H9 (cell line): ENCODE results near the gene VTA1. TPM values are rescaled to one million over a fixed set of nuclear protein-coding genes. Genes with fewer than 3 reads are reported as not detected.
A peak's percentile ranks its signal among the peaks of the same experiment; 100 is the strongest.

Source experiments
- DNase-seq: peaks from one replicate; pipeline ENCODE4 v3.0.0-alpha.2; 2017
- H2AFZ ChIP-seq: one replicate; pipeline ENCODE4 v1.6.1; 2013; ENCODE audit warnings: mild to moderate bottlenecking, low read length, control low read depth, moderate library complexity
- H2AK5ac ChIP-seq: 2 replicates; pipeline ENCODE4 v1.6.1; 2013; ENCODE audit warnings: low read length, control low read depth, mixed read lengths; ENCODE audit not compliant: insufficient read length
- H2BK120ac ChIP-seq: one replicate; pipeline ENCODE4 v1.6.1; 2013; ENCODE audit warnings: low read depth, mild to moderate bottlenecking, low read length, control low read depth, inconsistent platforms; ENCODE audit not compliant: poor library complexity, severe bottlenecking
- H2BK12ac ChIP-seq: 2 replicates; pipeline ENCODE4 v1.6.1; 2013; ENCODE audit warnings: low read length, control low read depth, mixed read lengths, low read depth; ENCODE audit not compliant: insufficient read length
- H2BK15ac ChIP-seq: 2 replicates; pipeline ENCODE4 v1.6.1; 2013; ENCODE audit warnings: low read depth, low read length, control low read depth
- H2BK20ac ChIP-seq: one replicate; pipeline ENCODE4 v1.6.1; 2013; ENCODE audit warnings: low read depth, mild to moderate bottlenecking, low read length, control low read depth, inconsistent platforms; ENCODE audit not compliant: poor library complexity, severe bottlenecking
- H2BK5ac ChIP-seq: 2 replicates; pipeline ENCODE4 v1.6.1; 2013; ENCODE audit warnings: low read length, control low read depth, mixed read lengths; ENCODE audit not compliant: insufficient read length
- H3K14ac ChIP-seq: 2 replicates; pipeline ENCODE4 v1.6.1; 2013; ENCODE audit warnings: low read length, control low read depth; ENCODE audit not compliant: insufficient read depth
- H3K18ac ChIP-seq: 2 replicates; pipeline ENCODE4 v1.6.1; 2013; ENCODE audit warnings: low read depth, mild to moderate bottlenecking, mixed read lengths, low read length, control low read depth; ENCODE audit not compliant: insufficient read length
- H3K23ac ChIP-seq: 2 replicates; pipeline ENCODE4 v1.6.1; 2013; ENCODE audit warnings: low read length, control low read depth, mixed read lengths, low read depth; ENCODE audit not compliant: insufficient read length
- H3K23me2 ChIP-seq: 2 replicates; pipeline ENCODE4 v1.6.1; 2013; ENCODE audit warnings: low read depth, mild to moderate bottlenecking, mixed read lengths, low read length, control low read depth; ENCODE audit not compliant: insufficient read length, poor library complexity, severe bottlenecking
- H3K27ac ChIP-seq: 2 replicates; pipeline ENCODE4 v1.5.1; 2013; ENCODE audit warnings: low read length, control low read depth, mixed read lengths, low read depth; ENCODE audit not compliant: insufficient read length
- H3K27me3 ChIP-seq: 2 replicates; pipeline ENCODE4 v1.6.1; 2013; ENCODE audit warnings: low read length, control low read depth, inconsistent platforms; ENCODE audit not compliant: insufficient read depth
- H3K4ac ChIP-seq: 2 replicates; pipeline ENCODE4 v1.6.1; 2013; ENCODE audit warnings: low read depth, mild to moderate bottlenecking, control low read depth, inconsistent platforms, low read length, moderate library complexity
- H3K4me1 ChIP-seq: 2 replicates; pipeline ENCODE4 v1.6.1; 2013; ENCODE audit warnings: low read length, control low read depth, inconsistent platforms; ENCODE audit not compliant: insufficient read depth
- H3K4me2 ChIP-seq: 2 replicates; pipeline ENCODE4 v1.6.1; 2013; ENCODE audit warnings: low read length, control low read depth, mixed read lengths; ENCODE audit not compliant: insufficient read length, insufficient read depth
- H3K56ac ChIP-seq: 2 replicates; pipeline ENCODE4 v1.6.1; 2013; ENCODE audit warnings: low read depth, mild to moderate bottlenecking, mixed read lengths, low read length, control low read depth; ENCODE audit not compliant: insufficient read length
- H3K79me1 ChIP-seq: 2 replicates; pipeline ENCODE4 v1.6.1; 2013; ENCODE audit warnings: low read depth, mild to moderate bottlenecking, moderate library complexity, low read length, control low read depth, inconsistent platforms; ENCODE audit not compliant: insufficient read depth, poor library complexity, severe bottlenecking
- H3K79me2 ChIP-seq: 2 replicates; pipeline ENCODE4 v1.6.1; 2013; ENCODE audit warnings: low read length, control low read depth, inconsistent platforms; ENCODE audit not compliant: insufficient read depth
- H3K9ac ChIP-seq: 2 replicates; pipeline ENCODE4 v1.6.1; 2013; ENCODE audit warnings: low read length, control low read depth, mixed read lengths; ENCODE audit not compliant: insufficient read length; ENCODE audit errors: extremely low read depth
- H3K9me3 ChIP-seq: one replicate; pipeline ENCODE4 v1.6.1; 2013; ENCODE audit warnings: low read depth, low read length, inconsistent platforms; ENCODE audit not compliant: control insufficient read depth
- H3T11ph ChIP-seq: one replicate; pipeline ENCODE4 v1.6.1; 2013; ENCODE audit warnings: mild to moderate bottlenecking, low read length, control low read depth, inconsistent platforms
- H4K20me1 ChIP-seq: one replicate; pipeline ENCODE4 v1.6.1; 2013; ENCODE audit not compliant: control insufficient read depth, insufficient read length, insufficient read depth
- H4K5ac ChIP-seq: 2 replicates; pipeline ENCODE4 v1.6.1; 2013; ENCODE audit warnings: low read depth, mild to moderate bottlenecking, mixed read lengths, low read length, control low read depth; ENCODE audit not compliant: insufficient read length
- H4K8ac ChIP-seq: replicated peaks from 2 replicates; pipeline ENCODE4 v1.6.1; 2013; ENCODE audit warnings: low read length, control low read depth, mixed read lengths, low read depth; ENCODE audit not compliant: insufficient read length
- H4K91ac ChIP-seq: 2 replicates; pipeline ENCODE4 v1.6.1; 2013; ENCODE audit warnings: low read depth, mild to moderate bottlenecking, moderate library complexity, mixed read lengths, low read length, control low read depth; ENCODE audit not compliant: insufficient read length
- H3K27ac Mint-ChIP-seq, 3 experiments: 2 replicates in 2 of 3; 3 replicates in 1 of 3; pipeline ENCODE4 v1.8.0; 2020 to 2021; ENCODE audit warnings: mixed read lengths in 3 of 3, mild to moderate bottlenecking in 1 of 3, moderate library complexity in 1 of 3
- H3K27me3 Mint-ChIP-seq: 2 replicates; pipeline ENCODE4 v1.8.0; 2021; ENCODE audit warnings: low read depth, mild to moderate bottlenecking, moderate library complexity, mixed read lengths
- H3K36me3 Mint-ChIP-seq, 3 experiments: 2 replicates in 2 of 3; 3 replicates in 1 of 3; pipeline ENCODE4 v1.8.0; 2020 to 2021; ENCODE audit warnings: low read depth in 3 of 3, mixed read lengths in 3 of 3; ENCODE audit not compliant: insufficient read depth in 1 of 3
- H3K4me1 Mint-ChIP-seq, 2 experiments: 2 replicates each; pipeline ENCODE4 v1.8.0; 2020; ENCODE audit warnings: mixed read lengths in 2 of 2
- H3K4me3 Mint-ChIP-seq, 2 experiments: 2 replicates in 1 of 2; 3 replicates in 1 of 2; pipeline ENCODE4 v1.8.0; 2020 to 2021; ENCODE audit warnings: mild to moderate bottlenecking in 2 of 2, mixed read lengths in 2 of 2, moderate library complexity in 1 of 2
- H3K9me3 Mint-ChIP-seq, 2 experiments: 2 replicates in 1 of 2; 3 replicates in 1 of 2; pipeline ENCODE4 v1.8.0; 2020; ENCODE audit warnings: mild to moderate bottlenecking in 2 of 2, mixed read lengths in 2 of 2, moderate library complexity in 1 of 2
- CTCF ChIP-seq: fragments of 200-600 bp; sonication (generic); conservative IDR thresholded peaks from 3 replicates; pipeline ENCODE4 v1.8.0; 2021; ENCODE audit warnings: antibody characterized with exemption, mild to moderate bottlenecking
- WGBS: extraction: QIAGEN DNeasy Blood & Tissue Kit; methylation state at CpG from one replicate; pipeline ENCODE4 v1.1.7; 2013; ENCODE audit warnings: missing lambda C conversion rate, low lambda C conversion rate, mixed read lengths; ENCODE audit not compliant: insufficient read length; ENCODE audit errors: extremely low coverage; 5-methylcytosine and 5-hydroxymethylcytosine counted together
- total RNA-seq: library from RNA; stranded (reverse); gene quantifications from 2 replicates; pipeline ENCODE4 v1.2.1, GENCODE V29; 2021

VTA1 gene
- total RNA-seq, 1 experiment from 2014 or later = 63.1 TPM

DNA sequence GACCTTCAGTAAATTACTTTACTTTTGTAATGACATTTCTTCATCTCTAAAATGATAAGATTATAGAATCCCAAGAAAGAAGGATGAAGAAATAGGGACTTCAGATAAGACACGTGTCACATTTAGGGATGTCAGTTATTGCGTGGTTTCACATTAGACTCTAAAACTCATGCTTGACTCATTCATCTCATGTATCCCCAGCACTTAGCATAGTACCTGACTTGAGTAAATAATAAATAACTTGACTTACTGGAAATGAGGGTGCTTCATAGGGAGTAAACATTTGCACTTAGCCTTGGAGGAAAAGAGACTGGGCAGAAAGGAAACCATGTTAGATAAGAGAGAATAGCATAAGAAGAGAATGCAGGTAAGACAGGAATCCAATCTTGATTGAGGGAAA is 37.2 kb downstream of the VTA1 start:
- no peak for TF ChIP-seq CTCF
- Histone ChIP-seq H4K91ac (no peak overlapping the region), H3K4ac (no peak overlapping the region), H2BK15ac (no peak overlapping the region), H3K9ac (no peak overlapping the region), H4K5ac (no peak overlapping the region), H3K27ac (no peak overlapping the region), H4K20me1 (no peaks in the 10 kb centered on the region), H3K18ac (no peak overlapping the region), H2BK120ac (no peak overlapping the region), H2BK12ac (no peak overlapping the region), H2BK20ac (no peak overlapping the region), H3T11ph (no peak overlapping the region), H3K14ac (no peak overlapping the region), H3K79me2 (no peaks in the 10 kb centered on the region), H3K23ac (no peak overlapping the region), H3K4me2 (no peak overlapping the region), H3K79me1 (peaks cover 2% of the 10 kb centered on the region), H4K8ac (no peak overlapping the region), H3K27me3 (no peaks in the 10 kb centered on the region), H2AFZ (no peak overlapping the region), H3K9me3 (no peaks in the 10 kb centered on the region), H3K56ac (no peak overlapping the region), H3K4me1 (no peaks in the 10 kb centered on the region), H2AK5ac (no peak overlapping the region), H2BK5ac (no peak overlapping the region), H3K23me2 (no peaks in the 10 kb centered on the region)
- no CpG with 5 or more reads among the region's 2 CpGs for WGBS
- Mint-ChIP-seq H3K9me3 (no peaks in the 10 kb centered on the region), H3K27ac (peak overlapping the region in 1 of 3 experiments; percentile 3; a peak in 1 of 7 replicates), H3K27me3 (no peaks in the 10 kb centered on the region), H3K4me1 (no peaks in the 10 kb centered on the region), H3K4me3 (no peak overlapping the region), H3K36me3 (peaks cover 0 to 4% (median 0%) of the 10 kb centered on the region in 3 experiments; a peak in 2 of 7 replicates)
- no peak for DNase-seq
